Measurements from ENCODE around the gene TMC7. TPM values are rescaled to one million over a fixed set of nuclear protein-coding genes. Genes with fewer than 3 reads are reported as not detected.

Gene TMC7
- total and polyA plus RNA-seq, 2 of the 13 experiments (the other 11 are each of a cell fraction or from before 2014, with no cell fraction given) = 1.2 to 5.1 TPM

GRCh38 chr16:19086322-19087199 lies 102.8 kb downstream of the TMC7 start (continued):
- TF ChIP-seq MZF1 (CRISPR knock-in tag; IDR thresholded peaks at IDR 0.05; ENCODE audit: borderline replicate concordance) (no peak), BRD4 (CRISPR knock-in tag; IDR thresholded peaks at IDR 0.05) (peak; percentile 78; the same call in 1 of the 2 replicates), ZBTB42 (CRISPR knock-in tag; IDR thresholded peaks at IDR 0.05) (no peak), ZNF331 (CRISPR knock-in tag; IDR thresholded peaks at IDR 0.05) (peak; percentile 93; the same call in 1 of the 2 replicates), MTF2 (CRISPR knock-in tag; IDR thresholded peaks at IDR 0.05; ENCODE audit: borderline replicate concordance) (peak; percentile 83), NBN (conservative IDR thresholded peaks at IDR 0.05) (no peak), RXRB (CRISPR knock-in tag; IDR thresholded peaks at IDR 0.05; ENCODE audit: borderline replicate concordance) (peak; percentile 63; the same call in 1 of the 2 replicates), PAWR (CRISPR knock-in tag; IDR thresholded peaks at IDR 0.05; ENCODE audit: borderline replicate concordance) (0 out of 2 replicates have a peak, but pooled peaks have one; percentile 69), ZFP41 (CRISPR knock-in tag; IDR thresholded peaks at IDR 0.05; ENCODE audit: borderline replicate concordance) (0 out of 2 replicates have a peak, but pooled peaks have one; percentile 25), ZSCAN20 (CRISPR knock-in tag; IDR thresholded peaks at IDR 0.05; ENCODE audit: borderline replicate concordance) (peak; percentile 96), KDM1A (CRISPR knock-in tag; IDR thresholded peaks at IDR 0.05) (peak; percentile 20; the same call in 1 of the 2 replicates), ADNP (CRISPR knock-in tag; IDR thresholded peaks at IDR 0.05) (peak; percentile 41; the same call in 1 of the 2 replicates), ZBTB7B (CRISPR knock-in tag; IDR thresholded peaks at IDR 0.05) (peak; percentile 54; the same call in 1 of the 2 replicates), ZNF691 (CRISPR knock-in tag; IDR thresholded peaks at IDR 0.05; ENCODE audit: borderline replicate concordance, low read depth) (peak; percentile 85; the same call in 1 of the 2 replicates), AGO1 (IDR thresholded peaks at IDR 0.05; ENCODE audit: low read depth, low read length, poor library complexity, severe bottlenecking) (peak; percentile 92), PREB (CRISPR knock-in tag; IDR thresholded peaks at IDR 0.05) (peak; percentile 40; the same call in 1 of the 2 replicates), ATF2 (CRISPR knock-in tag; IDR thresholded peaks at IDR 0.05) (peak; percentile 89), FIP1L1 (IDR thresholded peaks at IDR 0.05; ENCODE audit: borderline replicate concordance, insufficient read depth, low read depth, low read length) (no peak), ZFP37 (CRISPR knock-in tag; IDR thresholded peaks at IDR 0.05; ENCODE audit: borderline replicate concordance) (peak; percentile 92), PITX1 (CRISPR knock-in tag; IDR thresholded peaks at IDR 0.05) (0 out of 2 replicates have a peak, but pooled peaks have one; percentile 64), RELA (CRISPR knock-in tag; IDR thresholded peaks at IDR 0.05) (peak; percentile 85; the same call in 1 of the 2 replicates), THRA (CRISPR knock-in tag; IDR thresholded peaks at IDR 0.05; ENCODE audit: borderline replicate concordance) (peak; percentile 94), ZNF343 (CRISPR knock-in tag; IDR thresholded peaks at IDR 0.05) (peak; percentile 90), ZNF33B (CRISPR knock-in tag; IDR thresholded peaks at IDR 0.05) (no peak; the same call in 1 of the 2 replicates), ZNF446 (CRISPR knock-in tag; IDR thresholded peaks at IDR 0.05) (0 out of 2 replicates have a peak, but pooled peaks have one; percentile 50)
